Thyroid gland (tissue), 4 donors: Measurements from ENCODE around the gene ATF6. TPM values are rescaled to one million over a fixed set of nuclear protein-coding genes. Genes with fewer than 3 reads are reported as not detected.

Experiments used
- DNase-seq, 2 donors: peaks; one replicate each; pipeline ENCODE4 v3.0.0-alpha.2; 2019
- H3K27ac ChIP-seq, 3 donors: fragments of 200-600 bp; sonication (generic); 1 replicate in 2 of 3; 2 replicates in 1 of 3; pipeline ENCODE4 v1.5.1; 2016 to 2019; ENCODE audit warnings: mild to moderate bottlenecking in 1 of 3, moderate library complexity in 1 of 3
- H3K27me3 ChIP-seq: fragments of 200-600 bp; sonication (generic); one replicate; pipeline ENCODE4 v1.5.1; 2019
- H3K36me3 ChIP-seq, 2 donors: fragments of 200-600 bp; sonication (generic); one replicate each; pipeline ENCODE4 v1.5.1; 2016 to 2019
- H3K4me1 ChIP-seq, 2 donors: fragments of 200-600 bp; sonication (generic); one replicate each; pipeline ENCODE4 v1.5.1; 2017 to 2019
- H3K4me3 ChIP-seq, 3 donors: fragments of 200-600 bp; sonication (generic); replicated peaks in 1 of 3; 1 replicate in 2 of 3; 2 replicates in 1 of 3; pipeline ENCODE4 v1.5.1; 2016; ENCODE audit warnings: mild to moderate bottlenecking in 1 of 3
- H3K9me3 ChIP-seq: fragments of 200-600 bp; sonication (generic); one replicate; pipeline ENCODE4 v1.5.1; 2017
- CTCF ChIP-seq, 6 experiments: fragments of 200-600 bp in 3 of 6; fragments of 450-650 bp in 3 of 6; sonication (generic) in 3 of 6; IDR thresholded peaks; one replicate each; pipeline ENCODE4 v1.5.1; 2016 to 2019; ENCODE audit warnings: antibody characterized with exemption in 6 of 6, mild to moderate bottlenecking in 2 of 6, inconsistent platforms in 1 of 6, moderate library complexity in 1 of 6
- POLR2A ChIP-seq, 2 donors: fragments of 450-650 bp; IDR thresholded peaks; one replicate each; pipeline ENCODE4 v1.6.1; 2017; ENCODE audit warnings: antibody characterized with exemption in 2 of 2, mild to moderate bottlenecking in 2 of 2, moderate library complexity in 1 of 2
- WGBS, 2 donors: methylation state at CpG; one replicate each; pipeline ENCODE4 v1.1.5; 2017; 5-methylcytosine and 5-hydroxymethylcytosine counted together
- intact Hi-C: fragments of 100-400 bp; cut with DNase I; formaldehyde crosslinking; loops from one replicate; pipeline ENCODE4 v1.15.1; 2023
- total RNA-seq, 4 donors: library from RNA; depleted of rRNA; stranded (reverse); fragments of >200 nt; gene quantifications; one replicate each; pipeline ENCODE4 v1.2.3, GENCODE V29; 2016

The ATF6 gene
- total RNA-seq, 4 donors from 2014 or later, result 35.8 to 45.6 (median 38.7) TPM

GRCh38 chr1:161988413-161988812 lies 222.3 kb downstream of the ATF6 start:
- Histone ChIP-seq H3K36me3 (no peaks in the 10 kb centered on the region), H3K4me1 (no peaks in the 10 kb centered on the region), H3K9me3 (no peaks in the 10 kb centered on the region), H3K27ac (no peak overlapping the region), H3K4me3 (no peak overlapping the region), H3K27me3 (no peaks in the 10 kb centered on the region)
- no peak for TF ChIP-seq CTCF (IDR thresholded peaks at IDR 0.05)
- TF ChIP-seq POLR2A (IDR thresholded peaks at IDR 0.05), result no peak
- DNase-seq, result no peak
- intact Hi-C loops, result no loop called here
- 74 to 77% methylated on average over 5 of the region's 5 CpGs for WGBS, 2 donors

- Histone ChIP-seq H3K4me3 (no peak overlapping the region), H3K4me1 (no peaks in the 10 kb centered on the region), H3K36me3 (no peaks in the 10 kb centered on the region), H3K27me3 (no peaks in the 10 kb centered on the region), H3K27ac (no peak overlapping the region), H3K9me3 (no peaks in the 10 kb centered on the region)
- intact Hi-C loops, result no loop called here
- no peak for DNase-seq
- no peak for TF ChIP-seq POLR2A (IDR thresholded peaks at IDR 0.05)
- no peak for TF ChIP-seq CTCF (IDR thresholded peaks at IDR 0.05)
Measured at GRCh38 chr1:161989108-161989507, 223.0 kb downstream of the ATF6 start.

- no peaks in the 10 kb centered on the region for H3K27me3 ChIP-seq
- no peak overlapping the region for H3K27ac ChIP-seq
- WGBS, 2 donors, result 84 to 89% methylated on average over 5 of the region's 5 CpGs
- no peaks in the 10 kb centered on the region for H3K4me1 ChIP-seq
- no peak overlapping the region for H3K4me3 ChIP-seq
- intact Hi-C loops, result no loop called here
- H3K36me3 ChIP-seq, result no peaks in the 10 kb centered on the region
- no peak for DNase-seq
- TF ChIP-seq POLR2A (IDR thresholded peaks at IDR 0.05), result no peak
- no peak for TF ChIP-seq CTCF (IDR thresholded peaks at IDR 0.05)
- no peaks in the 10 kb centered on the region for H3K9me3 ChIP-seq
Measured at GRCh38 chr1:161989786-161990185, 223.7 kb downstream of the ATF6 start.

GRCh38 chr1:161993576-161993975 lies 227.5 kb downstream of the ATF6 start:
- intact Hi-C loops, result no loop called here
- Histone ChIP-seq H3K4me1 (no peaks in the 10 kb centered on the region), H3K27me3 (no peaks in the 10 kb centered on the region), H3K27ac (no peak overlapping the region), H3K36me3 (peaks cover 0 to 5% of the 10 kb centered on the region in 2 donors), H3K9me3 (no peaks in the 10 kb centered on the region), H3K4me3 (no peak overlapping the region)
- no peak for DNase-seq
- WGBS, 2 donors, result 86 to 88% methylated on average over 11 of the region's 11 CpGs
- TF ChIP-seq CTCF (IDR thresholded peaks at IDR 0.05), result no peak
- TF ChIP-seq POLR2A (IDR thresholded peaks at IDR 0.05), result no peak

- Histone ChIP-seq H3K36me3 (peaks cover 0 to 5% of the 10 kb centered on the region in 2 donors), H3K27me3 (no peaks in the 10 kb centered on the region), H3K4me1 (no peaks in the 10 kb centered on the region), H3K27ac (no peak overlapping the region), H3K4me3 (no peak overlapping the region), H3K9me3 (no peaks in the 10 kb centered on the region)
- no peak for DNase-seq
- 74 to 84% methylated on average over 8 to 9 of the region's 9 CpGs for WGBS, 2 donors
- intact Hi-C loops, result no loop called here
- TF ChIP-seq CTCF (IDR thresholded peaks at IDR 0.05) (no peak), POLR2A (IDR thresholded peaks at IDR 0.05) (no peak)
Measured at GRCh38 chr1:161994175-161994668, 228.1 kb downstream of the ATF6 start.
